Glomerular visceral epithelial cell (primary cell): ENCODE results near the gene MAGI2.

Experiments used
- DNase-seq: peaks from one replicate; pipeline ENCODE4 v3.0.0-alpha.2; 2016; ENCODE audit errors: extremely low spot score

MAGI2 gene

GRCh38 chr7:78184299-78184698 is 1269.2 kb downstream of the MAGI2 start:
- no peak for DNase-seq

DNA sequence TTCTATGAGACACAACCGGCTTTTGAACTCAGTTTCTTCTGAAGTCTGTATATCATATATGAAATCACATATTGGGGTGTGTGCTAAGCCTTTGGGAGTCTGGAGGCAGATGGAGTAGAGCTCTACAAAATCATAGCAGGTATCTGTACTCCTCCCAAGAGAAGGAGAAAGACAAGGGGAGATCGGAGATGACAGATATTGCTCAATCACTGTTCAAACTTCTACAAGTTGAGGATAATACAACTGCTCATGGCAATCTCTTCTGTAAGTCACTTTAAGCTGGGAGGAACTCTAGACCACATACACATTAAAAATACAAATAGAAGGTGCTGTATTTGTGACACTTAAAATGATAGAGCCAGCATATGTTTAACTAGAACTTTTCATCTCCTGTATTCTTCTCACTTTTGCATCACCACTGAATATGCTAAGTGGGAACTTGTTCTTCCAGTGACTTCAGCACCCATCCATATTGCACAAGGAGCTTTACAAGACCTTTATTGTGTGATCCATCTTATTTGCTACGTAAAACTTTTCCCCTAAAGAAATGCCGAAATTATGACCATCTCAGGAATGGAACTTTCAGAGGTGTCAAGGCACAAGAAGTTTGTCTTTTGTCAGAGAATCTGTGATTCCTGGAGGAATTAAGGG is 1273.5 kb downstream of the MAGI2 start:
- no peak for DNase-seq

DNA sequence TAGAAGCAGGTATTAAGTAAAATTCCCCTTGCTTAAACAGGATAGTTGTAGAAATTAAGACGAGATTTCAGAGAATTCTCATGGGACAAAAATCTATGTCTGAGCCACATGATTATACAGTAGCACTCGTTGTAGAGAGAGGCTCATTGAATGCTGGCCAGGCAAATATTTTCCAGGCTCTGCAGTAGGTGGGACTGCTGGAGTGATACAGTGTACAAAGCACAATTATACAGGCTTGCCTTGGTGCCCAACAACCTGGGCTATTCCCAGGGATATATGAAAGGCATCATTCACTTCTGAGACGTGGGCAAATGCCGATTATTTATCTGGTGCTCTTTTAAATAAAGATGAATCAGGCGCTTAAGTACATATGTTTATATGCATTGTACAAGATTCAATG is 1274.3 kb downstream of the MAGI2 start:
- DNase-seq, result no peak

DNA sequence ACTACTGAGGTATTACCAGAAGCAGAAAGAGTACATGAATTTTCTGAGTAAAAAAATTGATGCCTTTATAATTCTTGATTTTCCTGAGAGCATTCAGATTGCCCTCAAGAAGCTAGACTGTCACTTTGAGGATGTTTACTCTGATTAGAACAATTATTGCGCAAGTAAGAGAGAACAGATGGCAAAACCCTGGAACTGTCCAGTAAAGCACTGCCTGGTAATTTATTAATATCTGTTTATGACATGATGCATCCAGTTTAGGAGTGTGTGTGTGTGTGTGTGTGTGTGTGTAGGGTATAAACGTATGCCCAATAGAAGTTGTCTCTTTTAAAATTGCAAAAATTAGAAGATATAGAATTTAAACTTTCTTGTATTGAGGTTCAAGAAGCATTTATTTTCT is 1275.1 kb downstream of the MAGI2 start:
- no peak for DNase-seq

- DNase-seq, result no peak
These were observed 1277.3 kb downstream of the MAGI2 start for GRCh38 chr7:78176171-78176570.

DNA sequence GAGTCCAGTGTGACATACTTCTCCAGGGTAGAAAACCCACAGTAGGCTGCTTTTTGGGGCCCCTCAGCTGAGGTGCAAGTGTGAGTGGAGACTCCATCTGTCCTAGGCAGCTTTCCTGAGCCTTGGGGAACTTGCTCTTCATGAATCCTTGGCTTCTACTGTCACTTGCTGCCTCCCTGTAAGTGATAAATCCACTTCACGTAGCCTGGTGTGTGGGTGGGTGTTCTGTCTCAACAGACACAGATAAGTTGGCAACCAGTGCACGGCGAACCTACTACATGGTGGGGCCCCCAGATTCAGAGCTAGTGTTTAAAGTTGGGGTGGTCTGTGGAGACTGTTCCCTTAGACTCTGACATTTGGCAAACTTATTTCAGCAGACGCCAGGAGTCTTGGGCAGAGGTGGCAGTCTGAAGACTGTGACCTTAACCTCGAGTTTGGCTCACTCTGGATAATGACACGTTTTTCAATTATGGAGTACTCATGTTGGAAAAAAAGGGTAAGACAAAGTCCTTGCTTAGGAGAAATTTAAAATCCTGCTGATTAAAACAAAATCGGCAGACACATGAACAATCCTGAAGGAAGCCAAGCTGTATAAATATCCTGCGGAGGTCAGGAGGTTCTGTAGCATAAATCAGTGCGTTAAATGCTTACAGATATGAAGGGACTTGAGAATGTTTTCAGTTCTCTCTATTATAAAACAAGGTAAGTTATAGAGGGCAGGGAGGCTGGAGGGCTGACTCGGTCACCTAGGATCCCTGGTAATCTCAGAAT is 1278.0 kb downstream of the MAGI2 start:
- DNase-seq, result no peak

- no peak for DNase-seq
These were observed 1279.8 kb downstream of the MAGI2 start for GRCh38 chr7:78173666-78174065.

DNA sequence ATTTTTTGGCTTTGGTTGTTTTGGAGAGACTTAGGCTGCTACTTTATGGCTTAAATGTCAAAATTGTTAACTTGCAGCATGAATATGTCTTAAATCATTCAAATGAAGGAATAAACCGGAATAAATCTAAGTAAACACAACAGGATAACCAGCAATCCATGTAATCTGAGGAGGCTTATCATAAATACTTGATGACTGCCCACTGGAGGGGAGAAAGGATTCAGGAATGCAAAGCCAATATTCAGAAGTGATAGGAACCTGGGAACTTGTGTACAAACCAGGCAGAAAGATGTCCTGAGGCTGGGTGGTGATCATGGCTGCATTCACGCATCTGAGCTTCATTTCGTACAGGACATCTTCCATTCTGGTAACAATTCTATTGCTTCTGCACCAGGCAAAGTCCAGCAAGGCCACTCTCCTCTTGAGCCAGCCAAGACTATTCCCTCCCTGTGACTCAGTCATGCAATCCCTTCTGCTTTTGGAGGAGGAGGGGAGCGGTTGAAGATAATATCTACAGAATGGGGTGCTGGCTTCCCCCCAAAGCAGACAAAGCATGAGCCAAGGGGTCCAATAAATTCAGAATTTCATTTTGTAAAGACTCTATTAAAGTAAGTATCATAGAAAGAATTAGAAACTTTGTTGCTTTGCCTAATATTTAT is 1280.4 kb downstream of the MAGI2 start:
- DNase-seq, result no peak

DNA sequence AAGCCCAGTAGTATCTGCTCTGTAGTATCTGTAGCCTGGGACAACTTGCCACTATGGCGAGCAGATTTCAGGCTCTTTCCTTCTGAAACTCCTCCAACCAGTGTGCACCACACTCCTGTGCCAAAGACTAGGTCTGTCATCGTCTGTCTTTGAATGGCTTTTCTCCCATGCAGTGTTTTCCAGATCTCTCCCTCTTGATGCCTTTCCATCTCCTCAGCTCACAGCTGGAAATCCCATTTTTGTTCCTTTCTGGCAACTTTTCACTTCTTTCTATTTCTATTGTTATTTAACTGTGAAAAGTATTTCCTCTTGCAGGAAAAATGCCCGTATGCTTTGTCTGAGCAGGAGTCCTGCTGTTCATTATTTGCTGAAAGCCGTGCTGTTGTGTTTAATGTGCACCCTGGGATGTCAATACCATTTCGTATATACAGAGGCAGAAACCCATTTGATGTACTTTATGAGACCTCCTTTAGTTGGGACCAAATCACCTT is 1281.2 kb downstream of the MAGI2 start:
- DNase-seq, result no peak

- no peak for DNase-seq
These were observed 1282.1 kb downstream of the MAGI2 start for GRCh38 chr7:78171398-78171797.

- DNase-seq, result no peak
These were observed 1282.7 kb downstream of the MAGI2 start for GRCh38 chr7:78170815-78171214.

- no peak for DNase-seq
These were observed 1283.5 kb downstream of the MAGI2 start for GRCh38 chr7:78169992-78170391.

DNA sequence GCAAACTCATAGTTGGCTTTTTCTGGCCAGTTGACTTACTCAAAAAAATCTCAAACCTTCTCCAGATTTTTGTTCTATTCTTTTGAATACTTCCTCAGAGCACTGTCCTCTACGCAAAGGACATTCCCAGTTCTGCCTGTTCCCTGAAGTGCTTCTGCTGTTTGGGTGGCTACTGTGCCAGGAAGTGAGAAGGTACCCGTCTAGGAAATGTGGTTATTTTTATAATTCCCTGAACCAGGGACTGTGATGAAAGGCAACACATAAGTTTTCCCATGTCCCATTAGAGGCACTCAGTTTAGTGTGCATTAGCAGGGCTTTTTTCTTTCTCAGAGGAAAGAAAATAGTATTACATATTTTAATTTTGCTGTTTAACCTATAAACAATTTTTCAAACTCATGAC is 1284.6 kb downstream of the MAGI2 start:
- no peak for DNase-seq

- DNase-seq, result no peak
These were observed 1285.6 kb downstream of the MAGI2 start for GRCh38 chr7:78167860-78168259.

DNA sequence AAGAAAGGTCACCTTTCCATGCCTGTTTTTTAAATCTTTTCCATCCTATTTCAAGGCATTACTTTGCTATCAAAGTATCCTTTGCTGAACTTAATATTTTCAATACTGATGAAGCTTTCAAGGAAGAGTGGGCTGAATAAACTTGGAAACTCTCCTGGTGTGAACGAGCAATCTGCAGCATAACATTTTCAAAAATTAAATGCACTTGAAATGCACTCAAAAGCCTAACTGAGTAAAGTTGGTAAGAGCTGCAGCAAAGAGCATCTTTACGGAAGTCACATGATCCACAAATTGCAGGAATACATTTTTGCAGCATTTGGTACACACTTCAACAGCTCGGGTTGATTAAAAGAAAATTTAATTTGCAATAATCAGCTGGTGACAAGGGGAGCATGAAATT is 1287.6 kb downstream of the MAGI2 start:
- DNase-seq, result no peak

DNA sequence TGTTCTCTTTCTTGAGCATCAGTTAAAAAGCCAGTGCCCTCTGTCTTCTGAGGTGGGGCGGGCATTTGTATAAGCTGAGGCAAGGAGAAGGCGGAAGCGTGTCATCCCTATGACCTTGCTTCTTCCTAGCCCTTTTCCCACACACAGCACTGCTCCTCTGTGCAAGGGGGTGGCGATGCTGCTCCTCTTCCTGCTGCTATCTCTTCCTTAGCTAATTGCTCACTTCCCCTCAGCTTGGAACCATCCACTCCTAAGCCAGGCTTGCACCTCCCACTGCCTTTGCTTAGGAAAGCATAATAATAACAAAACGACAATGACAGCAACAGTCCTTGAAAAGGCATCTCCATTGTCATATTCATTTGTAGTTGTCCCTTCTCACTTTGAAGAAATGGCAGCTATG is 1288.0 kb downstream of the MAGI2 start:
- no peak for DNase-seq

- DNase-seq, result no peak
These were observed 1289.0 kb downstream of the MAGI2 start for GRCh38 chr7:78164459-78164858.

GRCh38 chr7:78161781-78162180 is 1291.7 kb downstream of the MAGI2 start:
- no peak for DNase-seq

GRCh38 chr7:78159545-78159944 is 1293.9 kb downstream of the MAGI2 start:
- DNase-seq, result no peak

GRCh38 chr7:78153285-78153684 is 1300.2 kb downstream of the MAGI2 start:
- no peak for DNase-seq

DNA sequence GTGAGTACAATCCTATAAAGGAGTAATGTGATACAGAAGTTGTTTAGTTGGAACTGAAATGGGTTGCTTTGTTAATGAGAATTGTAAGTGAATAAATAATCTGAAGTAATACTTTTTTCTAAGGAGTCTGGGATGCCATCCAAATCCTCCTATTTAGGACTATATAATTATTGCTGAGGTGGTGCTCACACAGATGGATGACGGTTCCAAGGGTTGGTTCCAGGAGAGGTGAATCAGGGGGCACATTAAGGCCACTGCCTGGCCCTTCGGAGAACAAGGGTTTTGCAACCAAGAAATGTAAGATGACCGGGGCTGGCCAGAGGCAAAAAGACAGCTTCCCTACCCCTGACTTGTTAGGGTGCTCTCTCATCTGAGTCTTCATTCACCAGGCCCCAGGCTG is 1302.2 kb downstream of the MAGI2 start:
- DNase-seq, result peak; percentile 58

DNA sequence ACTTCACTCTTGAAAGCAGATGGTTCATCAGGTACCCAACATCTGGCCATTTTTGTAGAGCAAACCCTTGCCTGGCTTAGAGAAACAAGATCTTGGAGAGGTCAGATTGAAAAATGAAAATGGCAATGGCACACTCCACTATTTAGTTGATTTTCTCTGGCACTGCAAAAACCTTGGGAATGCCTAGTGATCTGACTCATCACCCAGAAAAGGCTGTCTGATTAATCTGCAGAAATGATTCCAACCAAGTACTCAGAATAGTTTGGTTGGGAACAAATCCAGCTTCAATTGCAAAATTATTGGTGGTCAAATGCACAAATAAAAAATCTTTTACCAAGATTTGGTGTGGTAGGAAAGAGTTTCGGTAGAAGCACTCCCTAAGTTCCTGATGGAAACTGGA is 1303.7 kb downstream of the MAGI2 start:
- DNase-seq, result peak; percentile 37
